Cortex of kidney (tissue), 1 donor: ENCODE measurements around the gene CTNNA2.

Experiments
- DNase-seq: peaks from one replicate; lab custom pipeline; 2025; lab: John Stamatoyannopoulos, UW

Gene CTNNA2

DNA sequence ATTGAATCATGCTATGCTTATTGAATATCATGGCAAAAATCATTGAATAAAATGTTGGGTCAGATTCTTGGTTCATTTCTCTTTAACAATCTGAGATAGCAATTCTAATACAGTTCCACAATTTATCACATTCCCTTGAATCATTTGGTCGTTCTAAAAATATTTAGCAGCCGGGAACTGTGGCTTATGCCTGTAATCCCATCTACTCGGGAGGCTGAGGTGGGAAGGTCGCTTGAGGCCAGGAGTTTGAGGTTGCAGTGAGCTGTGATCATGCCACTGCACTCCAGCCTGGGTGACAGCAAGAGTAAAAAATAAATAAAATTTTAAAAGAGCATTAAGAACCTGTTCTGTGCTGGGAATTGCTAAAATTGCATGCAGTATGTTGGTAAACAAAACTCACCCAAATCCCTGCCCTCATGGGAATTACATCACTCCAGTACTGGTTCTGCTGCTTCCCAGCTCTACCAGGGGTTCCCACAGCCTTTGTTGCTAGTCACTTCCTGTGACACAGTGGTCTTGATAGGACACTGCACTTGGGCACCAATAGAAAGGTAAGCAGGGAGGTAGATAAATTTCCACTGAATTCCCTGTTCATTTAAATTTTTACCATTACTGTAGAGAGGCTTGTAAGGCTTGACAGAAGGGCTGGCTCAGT, 200.4 kb downstream of the CTNNA2 start:
- no peak for DNase-seq

GRCh38 chr2:79714283-79714682, 201.4 kb downstream of the CTNNA2 start:
- no peak for DNase-seq

DNA sequence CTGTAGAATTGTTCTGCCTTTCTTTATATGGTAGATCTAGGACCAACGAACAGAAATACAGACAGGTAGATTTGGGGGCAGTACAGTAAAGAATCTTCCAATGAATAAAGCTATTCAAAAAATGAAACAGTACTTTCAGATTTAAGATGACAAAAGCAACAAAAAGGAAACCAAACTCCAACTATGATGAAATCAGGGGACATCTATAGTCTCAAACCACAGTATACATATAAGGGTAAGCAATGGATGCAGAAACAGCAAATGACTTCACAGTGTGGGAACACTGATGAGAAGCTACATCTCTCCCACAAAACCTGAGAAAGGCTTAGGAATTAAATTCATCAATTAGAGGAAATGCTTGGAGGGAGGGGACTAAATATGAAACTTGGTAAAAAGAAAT, 202.5 kb downstream of the CTNNA2 start:
- DNase-seq: no peak

GRCh38 chr2:79716266-79716665, 203.4 kb downstream of the CTNNA2 start:
- no peak for DNase-seq

DNA sequence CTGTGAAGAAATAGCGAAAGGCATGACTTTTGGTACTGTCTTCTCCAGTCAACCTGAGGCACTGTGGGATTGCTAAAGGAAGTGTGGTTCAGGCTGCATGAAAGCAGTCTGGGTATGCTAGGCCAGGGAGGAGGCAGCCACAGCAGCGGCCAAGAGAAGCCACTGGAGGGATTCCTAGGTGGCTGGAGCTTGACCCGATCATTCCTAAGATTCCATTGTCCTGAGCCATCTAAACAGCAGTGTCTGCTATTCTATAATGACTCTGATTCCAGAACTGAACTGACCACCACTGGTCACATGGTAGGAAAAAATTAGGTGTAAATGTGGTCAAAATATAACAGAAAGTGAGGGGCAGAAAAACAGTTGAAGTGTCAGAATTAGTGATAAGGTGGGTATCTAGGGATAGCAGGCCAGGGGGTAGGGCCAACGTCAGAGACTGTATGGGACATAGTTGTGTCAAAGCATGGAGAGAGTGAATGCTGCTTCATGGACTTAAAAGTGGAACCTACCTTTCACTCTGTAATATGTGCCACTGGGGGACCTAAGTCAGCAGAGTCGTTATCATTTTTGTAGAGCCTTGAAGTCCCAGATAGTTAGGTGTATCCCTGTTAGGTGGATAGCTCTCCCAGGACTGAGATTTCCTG, 204.6 kb downstream of the CTNNA2 start:
- DNase-seq: no peak

DNA sequence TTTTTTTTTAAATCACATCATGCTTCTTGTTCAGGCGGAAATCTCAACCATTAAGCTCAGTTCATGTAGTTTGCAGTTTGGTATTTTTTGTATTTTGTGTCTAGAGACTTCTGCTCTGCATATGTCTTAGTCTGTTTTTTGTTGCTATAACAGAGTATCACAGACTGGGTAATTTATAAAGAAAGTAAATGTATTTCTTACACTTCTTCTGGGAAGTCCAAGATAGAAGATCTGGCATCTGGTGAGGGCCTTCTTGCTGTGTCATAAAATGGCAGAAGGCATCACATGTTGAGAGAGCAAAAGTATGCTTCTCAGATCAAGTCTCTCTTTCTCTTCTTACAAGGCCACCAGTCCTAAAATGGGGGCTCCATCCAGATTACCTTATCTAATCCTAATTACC, 208.2 kb downstream of the CTNNA2 start:
- no peak for DNase-seq

DNA sequence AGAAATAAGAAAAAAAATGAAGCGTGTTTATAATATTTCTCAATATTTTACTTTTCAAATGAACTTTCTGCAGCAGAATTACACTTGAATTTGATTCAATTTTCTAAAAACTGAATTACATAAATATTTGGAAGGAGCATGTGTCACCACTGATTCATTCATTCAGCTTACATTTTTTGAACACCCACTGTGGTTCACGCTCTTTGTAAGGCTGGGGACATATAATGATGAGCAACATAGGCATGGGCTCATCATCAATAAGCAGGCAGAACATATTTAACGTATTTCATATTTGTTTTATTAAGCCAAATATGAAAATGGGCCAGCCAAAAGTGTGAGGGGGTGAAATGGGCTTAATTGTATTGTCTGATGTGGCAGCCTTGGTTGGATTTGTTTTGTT, 209.1 kb downstream of the CTNNA2 start:
- DNase-seq: no peak

DNA sequence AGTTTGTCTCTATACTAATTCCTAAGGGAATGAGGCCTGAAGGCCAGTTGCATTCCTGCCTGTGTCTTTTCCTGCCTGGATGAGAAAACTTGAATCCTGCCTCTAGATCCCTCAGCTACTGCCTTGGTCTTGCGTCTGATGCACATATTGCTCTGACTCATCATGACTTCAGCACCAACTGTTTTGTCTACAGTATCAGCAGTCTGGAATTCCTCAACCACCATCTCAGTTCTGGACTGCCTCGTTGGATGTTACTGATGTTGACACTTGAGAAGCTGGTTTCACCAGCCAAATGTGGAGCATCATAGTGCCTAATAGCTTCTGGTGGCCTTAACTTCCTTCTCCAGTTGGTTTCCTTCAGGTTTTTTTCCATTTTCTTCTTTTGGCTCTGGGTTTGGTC, 211.0 kb downstream of the CTNNA2 start:
- DNase-seq: no peak

DNA sequence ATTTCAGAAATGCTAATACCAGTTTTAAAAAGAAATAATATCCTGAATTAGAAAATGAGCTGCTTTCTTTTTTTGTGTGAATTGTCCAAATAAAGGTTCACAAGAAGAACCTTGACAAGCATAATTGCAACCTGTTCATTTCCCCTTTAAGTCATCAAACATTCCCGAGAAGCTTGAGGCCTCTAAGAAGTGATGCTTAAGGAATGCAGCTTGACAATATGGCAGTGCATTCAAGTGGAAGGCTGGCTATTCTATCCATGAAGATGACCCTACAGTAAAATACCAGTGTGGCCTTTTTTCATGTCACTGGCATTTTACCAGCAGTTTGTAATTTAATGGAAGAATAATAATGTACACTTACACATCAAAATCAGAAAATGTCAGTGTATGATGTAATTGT, 216.7 kb downstream of the CTNNA2 start:
- DNase-seq: no peak

- DNase-seq: no peak
These were observed 221.7 kb downstream of the CTNNA2 start for GRCh38 chr2:79734518-79734917.

DNA sequence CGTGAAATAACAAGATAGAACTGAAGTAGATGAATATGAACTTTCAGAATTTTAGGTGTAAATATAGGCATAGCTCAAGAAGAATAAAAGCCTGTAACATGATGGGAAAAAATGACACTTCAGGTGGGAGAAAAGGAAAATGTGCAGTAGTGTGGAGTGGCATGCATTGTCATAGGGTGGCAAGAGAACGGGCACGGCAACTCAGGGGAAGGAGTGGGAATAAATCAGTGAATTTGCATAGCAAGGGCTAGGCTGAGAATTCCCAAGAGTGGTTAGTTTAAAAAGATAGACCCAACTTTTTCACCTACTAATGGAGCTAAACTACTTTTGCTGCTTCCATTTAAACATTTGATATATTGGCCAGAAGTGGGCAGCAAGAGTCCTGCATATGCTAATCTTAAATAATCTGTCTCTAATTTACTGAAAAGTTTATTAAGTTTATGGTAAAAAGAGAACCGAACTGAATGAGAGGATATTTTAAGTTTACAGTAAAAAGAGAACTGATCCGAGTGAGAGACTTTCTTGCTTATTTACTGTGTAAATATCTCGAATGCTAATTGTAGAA, 228.1 kb downstream of the CTNNA2 start:
- no peak for DNase-seq

DNA sequence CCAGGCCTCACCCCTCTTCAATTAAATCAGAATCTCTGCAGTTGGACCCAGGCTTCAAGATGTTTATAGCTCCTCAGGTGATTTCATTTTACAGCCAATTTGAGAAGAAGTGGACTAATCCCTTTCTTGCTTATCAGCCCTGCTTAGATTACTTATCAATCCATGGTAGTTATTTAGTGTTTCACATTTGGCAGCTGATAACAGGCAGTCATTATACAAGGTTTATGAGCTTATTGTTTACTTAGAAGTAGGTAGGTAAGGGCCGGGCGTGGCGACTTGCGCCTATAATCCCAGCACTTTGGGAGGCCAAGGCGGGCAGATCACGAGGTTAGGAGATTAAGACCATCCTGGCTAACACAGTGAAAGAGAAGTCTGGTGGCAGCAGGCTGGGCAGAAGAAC, 237.5 kb downstream of the CTNNA2 start:
- DNase-seq: no peak

GRCh38 chr2:79757526-79757925, 244.7 kb downstream of the CTNNA2 start:
- no peak for DNase-seq

- DNase-seq: no peak
These were observed 245.2 kb downstream of the CTNNA2 start for GRCh38 chr2:79758042-79758441.

- no peak for DNase-seq
These were observed 246.0 kb downstream of the CTNNA2 start for GRCh38 chr2:79758749-79759282.

- no peak for DNase-seq
These were observed 258.1 kb downstream of the CTNNA2 start for GRCh38 chr2:79770926-79771325.

DNA sequence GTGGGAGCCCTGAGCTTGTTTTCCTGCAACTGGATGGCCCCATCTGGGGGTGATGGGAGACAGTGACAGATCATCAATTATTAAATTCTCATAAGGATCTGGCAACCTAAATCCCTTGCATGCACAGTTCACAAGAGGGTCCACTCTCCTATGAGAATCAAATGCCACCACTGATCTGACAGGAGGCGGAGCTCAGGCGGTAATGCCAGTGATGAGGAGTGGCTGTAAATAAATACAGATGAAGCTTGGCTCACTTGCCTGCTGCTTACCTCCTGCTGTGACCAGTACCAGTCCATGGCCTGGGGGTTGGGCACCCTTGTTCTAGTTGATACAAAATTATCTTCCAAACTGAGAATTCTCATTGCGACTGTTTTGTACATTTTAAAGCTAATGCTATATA, 258.6 kb downstream of the CTNNA2 start:
- no peak for DNase-seq

- DNase-seq: no peak
These were observed 261.2 kb downstream of the CTNNA2 start for GRCh38 chr2:79774016-79774415.

DNA sequence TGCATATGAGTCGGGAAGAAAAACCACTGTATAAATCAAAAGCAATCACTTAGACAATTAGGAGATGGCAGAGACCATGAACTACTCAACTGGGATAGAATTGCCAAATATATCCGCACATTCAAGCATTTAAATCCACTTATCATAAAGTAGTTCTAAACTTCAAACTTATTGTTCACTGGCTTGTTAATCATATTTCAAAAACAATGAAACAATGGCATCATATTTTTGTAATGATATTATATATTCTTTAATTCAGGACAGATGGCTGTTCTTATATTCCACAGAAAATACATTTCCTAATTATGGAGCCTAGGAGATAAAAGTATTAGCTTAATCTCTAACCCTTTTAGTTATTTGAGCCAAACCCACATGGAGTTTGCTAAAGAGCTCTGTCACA, 263.6 kb downstream of the CTNNA2 start:
- no peak for DNase-seq

- DNase-seq: no peak
These were observed 267.9 kb downstream of the CTNNA2 start for GRCh38 chr2:79780781-79781180.

DNA sequence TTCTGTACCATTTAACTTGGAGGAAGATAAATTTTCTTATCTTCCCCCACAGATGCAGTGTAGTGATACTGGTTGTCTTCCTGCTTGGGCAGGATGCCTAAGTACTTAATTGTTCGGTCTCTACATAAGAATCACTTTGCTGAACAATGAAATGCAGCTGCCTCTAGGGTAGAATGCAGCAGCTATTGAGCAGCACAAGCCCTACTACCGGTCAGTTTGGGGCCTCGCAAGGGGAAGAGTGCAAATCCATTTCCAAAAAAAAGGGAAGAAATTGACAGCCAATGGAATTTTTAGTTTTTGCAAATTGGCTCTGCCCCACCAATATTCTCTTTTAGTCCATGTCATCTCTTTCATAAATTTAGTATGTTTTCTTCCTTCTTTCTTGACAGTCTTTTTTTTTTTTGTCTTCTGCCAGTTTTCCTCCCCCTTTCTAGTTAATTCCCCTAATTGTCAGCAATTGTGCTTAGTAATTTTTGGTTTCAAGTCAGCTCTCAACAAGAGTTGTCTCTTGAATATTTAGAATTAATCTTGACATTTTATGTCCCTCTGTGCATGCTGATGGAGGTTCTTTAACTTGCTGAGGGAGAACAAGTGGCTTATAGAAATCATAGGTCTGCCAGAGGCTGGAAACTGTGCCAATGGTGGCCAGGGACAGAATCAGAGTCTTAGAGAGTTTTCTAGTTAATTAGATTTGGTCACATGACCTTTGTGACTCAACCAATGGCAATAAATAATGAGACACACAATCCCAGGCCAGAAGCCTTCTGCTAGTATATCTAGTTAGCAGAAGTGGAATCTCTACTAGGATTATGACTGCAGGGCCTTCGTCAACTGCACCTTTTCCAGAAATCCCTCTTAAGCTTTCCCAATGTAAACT, 270.0 kb downstream of the CTNNA2 start:
- DNase-seq: no peak

GRCh38 chr2:79788952-79789651, 276.3 kb downstream of the CTNNA2 start:
- DNase-seq: no peak
